ENCODE measurements around the gene RNASE11. TPM values are rescaled to one million over a fixed set of nuclear protein-coding genes. Genes with fewer than 3 reads are reported as not detected.

Gene RNASE11
- total RNA-seq, 2 experiments from 2014 or later, result not detected

DNA sequence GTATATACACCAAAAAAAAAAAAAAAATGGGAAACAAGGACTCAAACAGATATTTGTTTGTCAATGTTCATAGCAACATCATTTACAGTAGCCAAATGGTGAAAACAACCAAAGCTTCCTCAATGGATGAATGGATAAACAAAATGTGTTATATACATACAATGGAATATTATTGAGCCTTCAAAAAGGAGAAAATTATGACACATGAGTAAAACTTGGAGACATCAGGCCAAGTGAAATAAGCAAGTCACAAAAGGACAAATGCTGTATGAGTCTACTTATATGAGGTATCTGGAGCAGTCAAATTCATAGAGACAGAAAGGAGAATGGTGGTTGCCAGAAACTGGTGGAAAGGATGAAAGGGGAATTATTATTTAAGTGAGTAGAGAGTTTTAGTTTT, 34.8 kb downstream of the RNASE11 start:
- Mint-ChIP-seq H3K27ac (no peak overlapping the region), H3K4me3 (no peak overlapping the region), H3K9me3 (ENCODE audit: insufficient read depth) (no peaks in the 10 kb centered on the region), H3K4me1 (ENCODE audit: low read depth) (no peaks in the 10 kb centered on the region), H3K27me3 (ENCODE audit: low read depth) (peaks cover 5% of the 10 kb centered on the region), H3K36me3 (ENCODE audit: low read depth) (no peaks in the 10 kb centered on the region)
- POLR2A ChIA-PET, result no interaction called here
- ATAC-seq (no peak), DNase-seq (no peak)
- CTCF ChIA-PET, result no interaction called here

GRCh38 chr14:20551606-20552005, 36.2 kb downstream of the RNASE11 start:
- no peak for ATAC-seq
- no peak overlapping the region for H3K4me3 Mint-ChIP-seq
- ChIA-PET POLR2A (no interaction called here), CTCF (no interaction called here)
- H3K27ac Mint-ChIP-seq, result no peak overlapping the region
- DNase-seq, result no peak
- no peaks in the 10 kb centered on the region for H3K36me3 Mint-ChIP-seq (ENCODE audit: low read depth)
- no peaks in the 10 kb centered on the region for H3K9me3 Mint-ChIP-seq (ENCODE audit: insufficient read depth)
- peaks cover 5% of the 10 kb centered on the region for H3K27me3 Mint-ChIP-seq (ENCODE audit: low read depth)
- H3K4me1 Mint-ChIP-seq (ENCODE audit: low read depth), result no peaks in the 10 kb centered on the region

DNA sequence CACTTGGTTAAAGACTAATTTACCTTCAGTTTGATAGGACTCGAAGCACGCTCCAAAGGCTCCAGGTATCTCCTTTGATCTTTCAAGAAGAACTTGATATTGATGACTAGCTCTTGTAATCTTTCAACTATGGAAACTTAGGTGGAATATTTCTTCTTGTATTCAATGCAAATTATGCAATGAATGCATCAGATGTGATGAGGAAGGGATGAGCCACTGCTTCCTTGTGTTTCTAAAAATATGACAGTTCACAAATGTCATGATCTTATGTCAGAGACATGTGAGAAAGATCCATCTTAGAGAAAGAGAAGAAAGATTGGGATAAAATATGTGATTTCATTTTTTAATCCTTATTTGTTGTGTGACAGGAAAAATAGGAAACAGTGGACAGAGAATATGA, 36.9 kb downstream of the RNASE11 start:
- DNase-seq, result no peak
- H3K4me1 Mint-ChIP-seq (ENCODE audit: low read depth), result no peaks in the 10 kb centered on the region
- CTCF ChIA-PET, result no interaction called here
- H3K27me3 Mint-ChIP-seq (ENCODE audit: low read depth), result peaks cover 5% of the 10 kb centered on the region
- H3K9me3 Mint-ChIP-seq (ENCODE audit: insufficient read depth), result no peaks in the 10 kb centered on the region
- H3K4me3 Mint-ChIP-seq, result no peak overlapping the region
- no peaks in the 10 kb centered on the region for H3K36me3 Mint-ChIP-seq (ENCODE audit: low read depth)
- ATAC-seq, result no peak
- POLR2A ChIA-PET, result no interaction called here
- no peak overlapping the region for H3K27ac Mint-ChIP-seq

GRCh38 chr14:20548414-20549158, 39.2 kb downstream of the RNASE11 start:
- no peak for DNase-seq
- no peaks in the 10 kb centered on the region for H3K9me3 Mint-ChIP-seq (ENCODE audit: insufficient read depth)
- no peaks in the 10 kb centered on the region for H3K4me1 Mint-ChIP-seq (ENCODE audit: low read depth)
- no peak for ATAC-seq
- H3K27me3 Mint-ChIP-seq (ENCODE audit: low read depth), result peaks cover 23% of the 10 kb centered on the region
- no peaks in the 10 kb centered on the region for H3K36me3 Mint-ChIP-seq (ENCODE audit: low read depth)
- ChIA-PET POLR2A (interaction anchor here (0.6 kb wide), 1 partner anchor 424 kb away, joined by 3 read pairs; no protein-coding TSS in a partner anchor), CTCF (interaction anchor here (1.1 to 3.1 kb wide), 2 partner anchors 18 to 61 kb away, joined by 3 to 11 read pairs; no protein-coding TSS in a partner anchor)
- no peak overlapping the region for H3K4me3 Mint-ChIP-seq
- no peak overlapping the region for H3K27ac Mint-ChIP-seq

GRCh38 chr14:20546877-20547276, 40.9 kb downstream of the RNASE11 start:
- no peak overlapping the region for H3K4me3 Mint-ChIP-seq
- POLR2A ChIA-PET, result no interaction called here
- H3K4me1 Mint-ChIP-seq (ENCODE audit: low read depth), result no peaks in the 10 kb centered on the region
- ATAC-seq, result no peak
- H3K27me3 Mint-ChIP-seq (ENCODE audit: low read depth), result peaks cover 29% of the 10 kb centered on the region
- H3K36me3 Mint-ChIP-seq (ENCODE audit: low read depth), result no peaks in the 10 kb centered on the region
- DNase-seq, result no peak
- H3K9me3 Mint-ChIP-seq (ENCODE audit: insufficient read depth), result no peaks in the 10 kb centered on the region
- no peak overlapping the region for H3K27ac Mint-ChIP-seq
- CTCF ChIA-PET, result interaction anchor here (3.1 kb wide), 1 partner anchor 16 kb away, joined by 11 read pairs; no protein-coding TSS in a partner anchor

DNA sequence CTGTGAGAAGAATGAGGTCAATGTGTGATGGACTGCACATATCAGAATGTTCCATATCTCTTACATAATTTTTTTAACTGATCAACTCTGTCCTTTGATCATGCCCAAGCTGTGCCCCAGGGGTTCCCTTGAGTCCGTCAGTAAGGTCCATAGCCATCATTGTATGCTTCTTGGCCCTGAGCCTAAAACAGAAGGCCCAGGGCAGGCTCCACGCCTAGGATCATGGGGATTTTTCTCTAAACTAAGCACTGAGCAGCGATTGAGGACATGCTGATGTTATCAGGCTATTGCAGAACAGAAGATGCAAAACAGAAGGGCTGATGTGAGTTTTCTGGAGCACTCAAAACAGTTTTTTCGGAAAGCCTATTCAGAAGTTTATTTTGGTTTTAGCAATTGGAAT, 47.9 kb downstream of the RNASE11 start:
- no peaks in the 10 kb centered on the region for H3K9me3 Mint-ChIP-seq (ENCODE audit: insufficient read depth)
- POLR2A ChIA-PET, result no interaction called here
- no peak overlapping the region for H3K4me3 Mint-ChIP-seq
- H3K4me1 Mint-ChIP-seq (ENCODE audit: low read depth), result no peaks in the 10 kb centered on the region
- DNase-seq (no peak), ATAC-seq (no peak)
- CTCF ChIA-PET, result interaction anchor here (1.9 kb wide), 1 partner anchor 9 kb away, joined by 6 read pairs; no protein-coding TSS in a partner anchor
- H3K36me3 Mint-ChIP-seq (ENCODE audit: low read depth), result no peaks in the 10 kb centered on the region
- no peak overlapping the region for H3K27ac Mint-ChIP-seq
- H3K27me3 Mint-ChIP-seq (ENCODE audit: low read depth), result peaks cover 22% of the 10 kb centered on the region

Other genes starting within 250 kb of the RNASE11 start
- 10 to 100 TPM; 29.7 to 32.3 TPM for gene PARP2, start 244.4 kb downstream of the RNASE11 start, total RNA-seq
- 10 to 100 TPM; 34.6 to 48.7 TPM for gene TEP1, start 174.5 kb downstream of the RNASE11 start, total RNA-seq
- 1 to 10 TPM; 2.4 to 2.7 TPM for gene KLHL33, start 151.8 kb downstream of the RNASE11 start, total RNA-seq
- 10 to 100 TPM; 51.8 to 56.6 TPM for gene OSGEP, start 133.2 kb downstream of the RNASE11 start, total RNA-seq
- gene APEX1, start 132.8 kb downstream of the RNASE11 start, total RNA-seq, result 100 to 1,000 TPM; 135 to 142 TPM
- gene PIP4P1, start 126.6 kb downstream of the RNASE11 start, total RNA-seq, result 10 to 100 TPM; 31.3 to 31.6 TPM
- 100 to 1,000 TPM; 211 to 216 TPM for gene PNP, start 118.6 kb downstream of the RNASE11 start, total RNA-seq
- under 1 TPM; 0.29 to 0.40 TPM for gene RNASE10, start 82.5 kb downstream of the RNASE11 start, total RNA-seq
- not detected for gene RNASE9, start 27.0 kb downstream of the RNASE11 start, total RNA-seq
- gene RNASE12, start 3.4 kb upstream of the RNASE11 start, total RNA-seq, result not detected
- gene OR6S1, start 53.7 kb upstream of the RNASE11 start, total RNA-seq, result not detected
- 1 to 10 TPM in 1 of 2 experiments, under 1 TPM in 1; 0.63 to 1.6 TPM for gene RNASE4, start 96.6 kb upstream of the RNASE11 start, total RNA-seq
- 1 to 10 TPM; 1.1 to 1.4 TPM for gene ANG, start 100.8 kb upstream of the RNASE11 start, total RNA-seq
- gene EDDM3A, start 157.9 kb upstream of the RNASE11 start, total RNA-seq, result not detected
- gene EDDM3B, start 180.4 kb upstream of the RNASE11 start, total RNA-seq, result not detected
- gene RNASE6, start 193.3 kb upstream of the RNASE11 start, total RNA-seq, result 1 to 10 TPM in 1 of 2 experiments, under 1 TPM in 1; 0.83 to 1.1 TPM
- not detected for gene RNASE1, start 214.8 kb upstream of the RNASE11 start, total RNA-seq

All from activated CD8-positive, alpha-beta T cell treated with anti-CD3 and anti-CD28 coated beads, Interleukin-2, amount 10 ng/mL, durations not matched to agents 7 days and 5 days (primary cell).